ENCODE results near the gene WWC1.

DNA sequence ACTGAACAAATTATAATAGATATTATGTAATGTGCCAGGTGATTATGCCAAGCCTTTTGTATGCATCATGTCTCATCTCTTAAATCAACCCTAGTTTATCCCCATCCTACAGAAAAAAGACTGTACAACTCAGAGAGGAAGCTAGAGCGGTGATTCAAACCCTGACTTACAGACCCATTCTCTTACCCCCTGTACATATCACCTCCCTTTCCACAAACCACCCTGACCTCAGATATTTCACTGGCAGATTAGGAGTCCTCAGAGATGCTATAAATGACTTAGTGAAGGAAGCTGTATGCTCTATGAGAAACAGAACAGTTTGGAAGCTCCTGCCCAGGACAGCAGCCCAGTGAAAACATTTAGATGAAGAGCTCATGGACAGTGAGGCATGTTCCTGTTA lies 115.8 kb downstream of the WWC1 start:
- TF ChIP-seq POLR2AphosphoS5 (IDR thresholded peaks at IDR 0.05) (no peak), CTCF (IDR thresholded peaks at IDR 0.05) (no peak)
